HG03575 (cell line): Measurements from ENCODE around the gene STIM1.

Experiments used
- ATAC-seq: cut with Tn5 transposase; IDR thresholded peaks from one replicate; pipeline ENCODE4 v1.9.1; 2021; ENCODE audit not compliant: unreplicated experiment, insufficient number of reproducible peaks, low FRiP score; ENCODE audit errors: extremely low read depth

STIM1 gene

DNA sequence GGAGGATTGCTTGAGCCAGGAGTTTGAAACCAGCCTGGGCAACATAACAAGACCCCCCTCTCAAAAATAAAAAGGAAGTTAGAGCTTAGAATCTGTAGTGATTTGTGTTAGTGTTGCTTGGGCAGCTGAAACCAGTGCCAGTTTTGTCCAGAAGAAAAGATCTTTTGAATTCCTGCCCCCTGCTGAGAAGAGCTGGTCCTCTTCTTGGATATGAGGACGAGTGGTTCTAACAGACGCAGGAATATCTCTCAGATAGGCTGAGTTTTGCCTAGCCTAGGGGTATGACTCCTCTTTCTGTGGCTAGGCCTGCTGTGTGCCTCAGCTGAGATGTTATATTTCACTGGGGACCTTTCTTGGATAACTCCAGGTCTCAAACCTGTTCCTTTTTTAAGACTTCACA, 102.8 kb downstream of the STIM1 start:
- ATAC-seq: no peak

DNA sequence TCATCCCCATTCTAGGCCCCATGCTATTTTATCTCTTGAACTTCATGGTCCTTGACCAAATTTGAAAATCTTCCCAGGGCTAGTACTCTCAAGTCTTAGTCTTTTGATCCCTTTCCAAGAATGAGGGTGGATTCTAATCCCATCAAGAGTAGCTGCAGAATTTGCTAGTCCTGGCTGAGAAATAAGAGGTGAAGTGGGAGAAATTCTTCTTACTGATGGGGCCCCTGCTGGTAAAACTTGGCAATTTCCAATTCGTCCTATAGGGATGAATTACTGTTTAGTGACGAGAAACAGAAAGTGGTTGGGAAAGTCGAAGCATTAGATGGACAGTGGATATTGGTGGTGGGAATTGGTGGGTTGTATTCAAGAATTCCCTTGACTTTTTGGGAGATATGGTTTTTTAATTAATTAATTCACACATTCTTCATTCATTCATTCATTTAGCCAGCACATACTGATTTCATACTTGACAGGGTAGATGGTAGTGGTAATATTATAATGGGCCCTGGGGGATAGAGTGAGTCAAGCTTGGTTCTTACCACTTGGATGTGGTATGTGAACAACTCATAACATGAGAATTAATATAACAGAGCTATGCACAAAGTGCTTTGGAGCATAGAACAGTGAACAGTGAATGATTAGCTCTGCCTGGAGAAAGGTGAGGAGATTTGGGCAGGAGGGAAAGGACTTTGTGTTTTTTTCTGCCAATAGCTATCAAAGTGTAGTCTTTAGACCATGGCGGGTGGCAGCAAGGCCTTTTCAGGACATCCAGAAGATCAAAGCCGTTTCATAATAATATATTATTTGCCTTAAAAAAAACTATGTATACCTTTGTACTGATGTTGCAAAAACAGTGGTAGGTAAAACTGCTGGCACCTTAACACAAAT, 103.8 kb downstream of the STIM1 start:
- ATAC-seq: peak; percentile 62

DNA sequence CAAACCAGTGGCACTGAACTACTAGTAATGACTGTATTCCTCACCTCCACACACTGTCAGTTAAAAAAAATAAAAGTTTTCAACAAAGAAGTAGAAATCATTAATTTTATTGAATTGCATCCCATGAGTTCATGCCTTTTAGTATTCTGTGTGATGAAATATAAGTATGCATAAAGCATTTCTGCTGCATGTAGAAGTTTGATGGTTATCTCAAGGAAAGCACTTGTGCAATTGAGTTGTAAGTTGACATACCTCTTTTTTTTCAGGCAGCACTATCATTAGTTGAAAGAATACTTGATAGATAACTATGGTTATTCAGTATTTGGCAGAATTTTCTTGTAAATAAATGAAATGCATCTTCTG, 104.4 kb downstream of the STIM1 start:
- no peak for ATAC-seq

DNA sequence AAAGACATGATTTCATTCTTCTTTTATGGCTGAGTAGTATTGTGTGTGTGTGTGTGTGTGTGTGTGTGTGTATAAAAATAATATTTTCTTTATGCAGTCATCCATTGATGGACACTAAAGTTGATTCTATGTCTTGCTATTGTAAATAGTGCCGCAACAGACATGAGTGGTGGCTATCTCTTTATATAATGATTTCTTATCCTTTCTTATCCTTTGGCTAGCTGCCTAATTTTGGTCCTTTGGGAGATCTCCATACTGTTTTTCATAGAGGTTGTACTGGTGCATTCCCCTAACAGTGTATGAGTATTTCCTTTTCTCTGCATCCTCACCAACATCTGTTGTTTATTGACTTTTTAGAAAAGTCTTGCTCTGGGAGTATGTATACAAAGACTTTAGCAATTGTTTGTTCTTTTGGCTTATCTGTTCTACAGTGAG, 107.0 kb downstream of the STIM1 start:
- no peak for ATAC-seq

DNA sequence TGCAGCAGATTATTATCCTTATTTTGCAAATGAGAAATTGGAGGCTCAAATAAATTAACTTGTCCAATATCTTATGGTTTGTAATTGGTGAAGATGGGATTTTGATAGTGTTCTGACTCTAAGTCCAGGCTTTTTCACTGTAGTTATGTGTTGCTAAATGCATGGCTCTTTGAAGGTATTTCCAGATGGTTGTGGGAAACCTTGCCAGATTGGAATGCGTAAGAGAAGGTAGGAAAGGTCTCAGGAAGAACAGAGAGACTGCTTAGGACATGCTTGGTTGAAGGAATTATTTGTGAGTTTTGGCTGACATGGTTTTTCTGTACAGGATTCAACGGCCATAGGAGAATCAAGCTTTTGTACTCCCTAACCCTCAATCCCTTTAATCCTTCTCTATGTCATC, 108.6 kb downstream of the STIM1 start:
- no peak for ATAC-seq

DNA sequence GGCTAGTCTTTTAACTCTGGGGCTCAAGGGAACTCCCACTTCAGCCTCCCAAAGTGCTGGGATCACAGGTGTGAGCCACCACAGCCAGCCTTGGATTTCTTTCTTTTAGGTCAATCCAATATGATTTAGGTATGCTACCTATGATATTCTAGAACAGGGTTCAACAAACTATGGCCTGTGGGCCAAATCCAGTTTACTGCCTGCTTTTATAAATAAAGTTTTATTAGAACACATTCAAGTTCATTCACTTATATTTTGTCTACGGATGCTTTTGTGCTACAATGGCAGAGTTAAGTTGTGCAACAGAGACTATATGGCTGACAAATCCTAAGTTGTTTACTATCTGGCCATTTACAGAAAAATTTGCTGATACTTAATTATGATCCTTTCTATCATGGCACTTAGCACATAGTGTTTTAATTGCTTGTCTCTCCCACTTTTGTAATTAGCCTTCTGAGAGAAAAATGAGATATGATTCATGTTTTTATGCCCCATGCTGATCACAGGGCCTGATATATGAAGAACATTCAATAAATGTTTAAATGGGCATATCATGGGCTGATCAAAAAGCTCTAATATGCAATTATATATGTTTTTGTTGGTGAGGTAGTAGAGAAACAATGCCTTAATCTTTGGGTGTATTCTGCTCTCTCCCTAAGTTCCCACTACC, 109.6 kb downstream of the STIM1 start:
- no peak for ATAC-seq

DNA sequence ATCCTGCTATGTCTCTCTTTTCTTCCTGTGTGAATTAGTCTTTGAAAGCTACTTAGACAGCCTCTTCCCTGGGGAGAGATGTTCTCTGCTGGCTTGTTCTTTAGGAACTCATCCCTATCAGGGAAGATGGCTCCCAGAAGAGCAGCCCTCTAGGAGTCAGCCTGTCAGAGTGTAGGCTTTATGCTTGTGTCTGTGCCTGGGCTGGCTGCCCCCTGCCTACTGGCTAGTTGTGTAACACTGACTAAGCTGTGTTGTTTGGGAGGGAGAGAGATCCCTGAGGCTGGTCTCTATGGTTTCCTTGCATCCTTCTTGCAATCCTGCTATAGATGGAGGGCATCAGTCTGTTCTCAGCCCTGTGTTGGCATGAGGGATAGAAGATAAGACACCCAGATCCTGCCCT, 112.2 kb downstream of the STIM1 start:
- ATAC-seq: no peak

DNA sequence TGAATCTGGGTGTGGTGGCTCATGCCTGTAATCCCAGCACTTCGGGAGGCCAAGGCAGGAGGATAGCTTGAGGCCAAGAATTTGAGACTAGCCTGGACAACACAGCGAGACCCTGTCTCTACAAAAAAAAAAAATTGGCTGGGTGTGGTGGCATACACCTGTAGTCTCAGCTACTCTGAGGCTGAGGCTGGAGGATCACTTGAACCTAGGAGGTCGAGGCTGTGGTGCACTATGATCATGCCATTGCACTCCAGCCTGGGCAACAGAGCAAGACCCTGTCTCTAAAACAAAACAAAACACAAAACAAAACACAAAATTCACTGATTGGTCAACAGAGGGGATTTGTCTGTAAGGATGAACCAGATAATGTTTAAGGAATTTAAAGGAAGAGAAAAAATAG, 113.7 kb downstream of the STIM1 start:
- no peak for ATAC-seq

DNA sequence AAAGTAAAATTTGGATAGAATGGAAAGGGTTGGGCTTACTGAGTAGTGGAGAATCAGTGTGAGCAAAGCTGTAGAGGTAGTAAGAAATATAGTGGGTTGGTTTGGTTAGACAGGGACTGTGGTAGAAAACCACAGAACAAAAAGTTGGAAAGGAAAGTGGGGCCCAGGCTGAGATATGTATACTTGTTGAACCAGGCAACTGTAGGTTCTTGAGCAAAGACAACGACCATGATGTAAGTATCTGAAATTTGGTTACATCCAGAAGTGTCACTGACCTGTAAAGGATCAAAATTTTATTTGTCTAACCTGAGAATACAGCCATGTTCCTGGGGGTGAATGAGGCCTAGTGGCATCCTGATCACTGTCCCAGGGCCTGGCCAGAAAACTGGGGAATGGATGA, 114.1 kb downstream of the STIM1 start:
- no peak for ATAC-seq

DNA sequence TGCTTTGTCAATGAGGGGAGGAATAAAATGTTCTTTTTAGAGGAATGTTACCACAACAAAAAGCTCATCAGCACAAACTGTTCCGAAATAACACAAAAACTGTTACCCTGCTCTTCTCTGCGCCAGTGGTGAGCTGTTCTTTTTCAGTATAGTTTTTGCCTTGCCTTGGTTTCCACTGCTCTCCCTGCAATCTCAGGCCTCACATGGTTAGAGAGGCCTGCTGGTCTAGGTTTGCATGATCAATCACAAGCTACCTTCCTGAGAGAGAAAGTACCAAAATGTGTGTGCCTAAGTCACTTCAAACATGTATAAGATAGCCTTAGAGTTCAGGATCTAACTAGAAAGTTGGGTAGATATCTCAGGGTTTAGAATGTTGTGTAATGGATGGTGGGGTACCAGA, 114.6 kb downstream of the STIM1 start:
- no peak for ATAC-seq

DNA sequence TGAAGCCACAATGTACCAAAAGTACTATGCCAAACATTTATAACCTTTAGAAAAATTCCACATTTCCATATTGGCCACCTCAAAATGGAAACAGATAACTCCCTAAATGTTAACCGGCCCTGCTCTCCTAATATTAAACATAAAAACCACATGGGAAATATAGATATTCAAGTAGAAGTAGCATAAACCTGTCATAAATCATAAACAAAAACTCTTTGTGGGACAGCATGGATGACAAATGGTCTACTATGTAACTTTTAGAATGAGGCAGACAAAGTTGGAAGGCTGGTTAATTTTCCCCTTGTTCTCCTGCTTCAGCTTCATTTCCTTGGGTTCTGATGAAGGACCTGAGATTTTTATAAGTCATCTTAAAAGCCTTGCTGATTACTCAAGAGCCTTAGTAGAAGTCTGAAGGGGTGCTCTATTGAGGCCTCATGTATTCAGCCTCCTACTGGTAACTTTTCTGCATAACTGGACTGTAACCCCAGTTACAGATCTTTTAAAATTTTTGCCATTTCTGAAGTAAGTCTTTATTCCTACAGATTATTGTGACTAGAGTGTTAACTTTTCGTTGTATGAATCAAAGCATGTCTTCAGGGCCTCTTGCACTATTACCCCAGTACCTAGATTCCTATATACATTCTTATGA, 116.4 kb downstream of the STIM1 start:
- ATAC-seq: no peak

DNA sequence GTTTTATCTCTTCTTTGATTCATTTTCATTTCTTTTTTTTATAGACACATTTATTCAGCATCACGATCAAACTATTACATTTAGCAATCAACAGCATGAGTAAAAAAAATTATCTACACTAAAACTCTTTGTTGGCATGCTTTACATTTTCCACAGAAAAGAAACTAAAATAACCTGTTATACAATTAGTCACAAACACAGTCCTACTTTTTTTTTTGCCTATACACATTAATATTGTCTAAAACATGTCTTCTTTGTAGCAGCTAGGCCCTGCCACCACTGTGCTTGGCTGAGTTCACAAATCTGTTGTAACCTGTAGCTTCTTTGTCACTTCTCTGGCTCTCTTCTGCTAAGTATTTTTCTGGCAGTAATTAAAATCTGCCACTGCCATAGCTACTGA, 117.0 kb downstream of the STIM1 start:
- no peak for ATAC-seq

DNA sequence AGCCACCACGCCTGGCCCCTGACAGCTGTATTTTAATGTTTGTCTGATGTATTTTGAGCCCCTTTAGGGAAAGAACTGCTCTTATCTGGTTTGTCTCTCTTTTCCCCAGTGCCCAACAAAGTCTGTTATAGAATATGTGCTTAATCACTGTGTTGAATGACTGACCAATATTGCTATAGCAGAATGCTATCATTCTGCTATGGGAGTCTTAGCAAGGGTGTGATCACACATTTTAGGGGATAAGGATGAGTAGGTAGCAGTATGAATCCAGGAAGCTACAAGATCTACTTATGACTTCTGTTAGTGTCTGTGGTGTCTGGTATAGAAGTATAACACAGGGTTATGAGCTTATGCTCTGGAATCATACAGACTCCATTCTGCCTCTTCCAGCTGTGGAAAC, 121.6 kb downstream of the STIM1 start:
- ATAC-seq: no peak

DNA sequence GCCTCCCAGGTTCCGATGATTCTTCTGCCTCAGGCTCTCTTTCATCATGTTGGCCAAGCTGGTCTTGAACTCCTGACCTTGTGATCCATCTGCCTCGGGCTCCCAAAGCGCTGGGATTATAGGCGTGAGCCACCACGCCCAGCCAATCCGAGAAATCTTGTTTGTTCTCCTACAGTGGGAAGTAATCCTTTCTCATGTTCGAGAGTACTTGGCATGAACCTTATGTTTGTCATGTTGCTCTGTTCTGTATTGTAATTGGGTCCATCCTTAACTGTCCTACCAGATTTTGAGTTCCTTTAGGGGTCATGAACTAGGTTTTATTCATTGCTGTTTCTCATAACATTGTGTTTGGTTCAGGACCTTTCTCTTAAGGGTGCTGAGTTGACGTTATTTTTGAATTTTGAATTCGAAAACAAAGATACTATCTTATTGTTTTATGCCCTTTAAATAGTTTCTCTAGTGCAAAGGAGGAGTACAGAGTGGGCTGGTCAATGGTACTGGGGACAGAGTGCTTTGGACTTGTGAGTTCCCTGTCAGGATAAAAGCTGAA, 125.7 kb downstream of the STIM1 start:
- no peak for ATAC-seq

DNA sequence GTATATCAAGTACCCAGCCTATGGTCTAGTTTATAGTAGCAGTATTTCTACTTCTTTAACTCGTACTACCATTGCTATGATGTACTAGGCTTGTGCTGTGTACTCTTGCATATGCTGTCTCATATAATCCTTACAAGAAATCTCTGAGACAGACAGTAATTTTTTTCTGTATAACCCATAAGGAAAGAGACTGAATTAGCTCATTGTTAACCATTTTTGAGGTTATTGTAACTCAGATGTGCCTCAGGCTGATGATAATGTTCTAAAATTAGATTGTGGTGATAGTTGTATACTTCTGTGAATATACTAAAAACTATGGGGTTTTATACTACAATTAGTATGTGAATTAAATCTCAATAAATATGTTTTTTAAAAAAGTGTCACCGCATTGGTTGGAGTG, 127.0 kb downstream of the STIM1 start:
- no peak for ATAC-seq

DNA sequence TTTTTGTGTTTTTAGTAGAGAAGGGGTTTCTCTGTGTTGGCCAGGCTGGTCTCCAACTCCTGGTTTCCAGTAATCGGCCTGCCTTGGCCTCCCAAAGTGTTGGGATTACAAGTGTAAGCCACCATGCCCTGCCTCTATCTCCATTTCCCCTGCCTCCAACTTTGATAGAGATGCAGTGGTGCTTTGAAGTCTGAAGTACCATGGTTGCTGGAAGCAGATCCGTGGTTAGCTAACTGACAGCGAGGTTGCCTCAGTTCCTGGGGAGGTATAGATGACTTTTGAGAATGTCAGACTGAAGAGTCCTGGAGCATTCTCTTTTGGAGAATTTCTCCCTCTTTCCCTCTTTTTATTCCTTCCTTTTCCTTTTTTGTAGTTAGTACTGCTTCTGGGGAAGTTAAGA, 127.6 kb downstream of the STIM1 start:
- no peak for ATAC-seq

DNA sequence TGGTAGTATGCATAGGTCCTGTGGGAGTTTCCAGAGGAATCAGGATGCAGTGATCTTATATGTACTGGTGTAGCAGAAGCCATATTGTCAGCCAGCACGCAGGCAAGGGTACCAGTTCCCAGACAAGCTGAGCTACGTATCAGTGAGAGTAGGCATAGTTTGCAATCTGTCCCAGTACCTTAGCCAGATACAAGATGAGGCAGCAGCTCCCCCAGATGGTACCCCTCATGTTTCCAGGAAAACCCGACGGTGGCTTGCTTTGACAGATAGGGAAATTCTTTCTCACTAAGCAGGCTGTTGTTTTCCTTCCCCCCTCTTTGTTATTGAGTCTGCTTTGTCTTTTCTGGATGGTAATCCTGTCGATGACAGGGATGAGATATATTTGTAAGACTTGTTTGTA, 129.4 kb downstream of the STIM1 start:
- ATAC-seq: no peak

DNA sequence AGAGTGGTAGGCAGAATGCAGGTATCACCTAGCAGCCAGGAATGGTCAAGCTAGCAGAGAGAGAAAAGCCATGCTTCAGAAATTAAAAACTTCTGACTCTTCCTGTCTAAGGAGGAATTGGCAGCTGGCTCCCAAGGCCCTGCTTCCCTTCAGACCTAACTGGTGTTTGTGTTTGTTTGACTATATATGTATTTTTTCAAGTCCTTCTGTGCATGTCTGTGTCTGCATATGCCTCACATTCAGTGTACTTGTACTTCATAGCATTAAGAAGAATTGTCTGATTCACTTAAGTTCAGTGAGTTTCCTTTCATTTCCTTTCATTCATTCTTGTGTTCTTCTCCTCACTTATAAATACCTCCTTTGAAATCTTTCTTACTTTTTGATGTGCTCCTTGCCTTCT, 130.2 kb downstream of the STIM1 start:
- ATAC-seq: no peak

DNA sequence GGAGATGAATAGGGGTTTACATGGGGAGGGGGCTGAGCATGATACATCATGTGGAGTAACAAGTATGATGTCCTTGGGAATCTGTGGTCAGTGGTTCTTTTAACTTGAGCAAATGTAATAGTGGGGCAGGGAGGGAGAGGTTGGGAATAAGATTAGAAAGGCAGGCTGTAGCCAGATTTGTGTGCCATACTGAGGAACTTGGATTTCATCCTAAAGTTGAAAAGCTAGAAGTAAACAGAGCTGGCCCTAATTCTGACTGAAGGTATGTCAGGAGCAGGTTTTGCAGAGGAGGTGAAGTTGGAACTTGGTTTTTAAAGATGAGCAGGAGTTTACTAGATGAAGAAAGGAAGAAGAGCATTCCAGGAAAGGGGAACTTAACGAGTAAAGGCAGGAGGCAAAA, 130.8 kb downstream of the STIM1 start:
- ATAC-seq: no peak
